Lung microvascular endothelial cell (primary cell): Measurements from ENCODE around the gene CEP89. TPM values are rescaled to one million over a fixed set of nuclear protein-coding genes. Genes with fewer than 3 reads are reported as not detected.
A peak's percentile ranks its signal among the peaks of the same experiment; 100 is the strongest.
"Not testable (repeated sequence)": the region's sequence is repeated elsewhere in the genome, so short reads cannot be mapped to it uniquely, and the experiment has no call there.

Experiments used
- DNase-seq, 2 donors: peaks; one replicate each; pipeline versions ENCODE4 v3.0.0 to v3.0.0-alpha.2; 2010; ENCODE audit warnings: low read depth in 2 of 2
- total RNA-seq: library from RNA; depleted of rRNA; stranded (reverse); fragments of >200 nt; gene quantifications from 2 replicates; pipeline ENCODE4 v1.2.1, GENCODE V29; 2014

Gene CEP89
- total RNA-seq, 1 donor from 2014 or later, result 6.3 TPM

DNA sequence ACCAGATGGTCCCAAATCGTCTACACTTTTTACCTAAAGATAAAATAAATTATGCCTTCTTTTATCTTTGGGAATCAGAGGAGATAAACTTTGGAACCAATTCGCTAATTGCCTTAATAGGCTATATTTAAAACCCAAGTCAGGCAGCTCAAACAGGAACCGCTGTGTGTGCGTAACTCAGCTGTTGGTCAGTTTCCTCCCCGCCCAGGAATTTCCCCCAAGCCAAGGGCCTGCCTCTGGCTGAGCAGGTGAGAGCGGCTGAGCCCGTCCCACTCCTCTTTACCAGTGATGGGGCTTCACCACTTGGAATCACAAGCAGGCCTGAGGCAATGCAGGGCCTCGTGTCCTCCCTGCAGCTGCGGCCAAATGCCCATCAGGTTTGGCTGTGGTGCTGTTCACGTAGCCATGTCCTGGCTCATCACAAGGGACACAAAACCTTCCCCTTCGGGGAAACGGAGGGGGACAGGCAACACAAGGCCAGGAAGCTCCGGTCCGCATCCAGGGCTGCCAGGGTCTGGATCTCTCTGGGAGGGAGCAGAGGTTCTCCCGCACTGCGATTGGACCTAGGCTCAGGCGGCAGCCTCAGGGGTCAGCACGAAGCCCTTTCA, 101.7 kb downstream of the CEP89 start:
- DNase-seq, result peak; percentile 19 to 23

- no peak for DNase-seq
Measured at GRCh38 chr19:32869369-32869965, 102.3 kb downstream of the CEP89 start, which contains the start of gene SLC7A9. Gene SLC7A9, minus strand, starts transcription at chr19:32869767. Its CDS starts 1,233 bp downstream, at chr19:32868534.

GRCh38 chr19:32868206-32868950, 103.4 kb downstream of the CEP89 start:
- no peak for DNase-seq

- not testable (repeated sequence) for DNase-seq
Measured at GRCh38 chr19:32867436-32867835, 104.3 kb downstream of the CEP89 start.

- DNase-seq, result no peak
Measured at GRCh38 chr19:32866564-32867265, 105.0 kb downstream of the CEP89 start.

DNA sequence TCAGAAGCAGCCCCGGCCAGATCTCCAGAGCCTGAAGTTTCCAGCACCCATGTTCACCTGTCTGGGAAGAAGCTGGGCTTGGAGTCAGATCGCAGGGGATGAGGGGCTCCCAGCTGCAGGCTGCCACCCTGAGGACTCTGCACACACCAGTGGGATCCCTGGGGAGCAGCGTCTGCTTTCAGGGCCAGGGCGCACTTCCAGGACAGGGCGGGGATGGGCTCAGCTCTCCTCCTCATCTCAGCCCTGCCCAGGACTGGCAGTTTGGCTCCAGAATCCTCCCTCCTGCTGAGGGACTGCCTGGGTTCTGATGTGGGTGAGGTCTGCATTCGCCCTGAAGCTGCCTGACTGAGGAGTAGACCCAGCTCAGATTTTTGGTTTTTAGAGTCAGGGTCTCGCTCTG, 105.7 kb downstream of the CEP89 start:
- DNase-seq, result no peak

DNA sequence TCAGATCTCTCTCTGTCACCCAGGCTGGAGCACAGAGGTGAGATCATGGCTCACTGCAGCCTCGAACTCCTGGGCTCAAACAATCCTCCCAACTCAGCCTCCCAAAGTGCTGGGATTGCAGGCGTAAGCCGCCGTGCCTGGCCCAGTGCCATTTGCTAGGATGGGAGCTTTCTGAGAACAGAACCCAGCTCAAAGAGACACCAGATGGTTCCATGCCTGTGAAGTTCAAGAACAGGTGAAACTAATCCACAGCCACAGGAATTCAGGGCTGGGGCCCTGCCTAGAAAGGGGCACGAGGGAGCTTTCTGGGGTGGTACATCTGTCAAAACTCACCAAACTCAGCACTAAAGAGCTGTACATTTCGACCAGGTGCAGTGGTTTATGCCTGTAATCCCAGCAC, 106.4 kb downstream of the CEP89 start:
- DNase-seq, result no peak

- DNase-seq, result no peak
Measured at GRCh38 chr19:32864318-32865007, 107.3 kb downstream of the CEP89 start.

DNA sequence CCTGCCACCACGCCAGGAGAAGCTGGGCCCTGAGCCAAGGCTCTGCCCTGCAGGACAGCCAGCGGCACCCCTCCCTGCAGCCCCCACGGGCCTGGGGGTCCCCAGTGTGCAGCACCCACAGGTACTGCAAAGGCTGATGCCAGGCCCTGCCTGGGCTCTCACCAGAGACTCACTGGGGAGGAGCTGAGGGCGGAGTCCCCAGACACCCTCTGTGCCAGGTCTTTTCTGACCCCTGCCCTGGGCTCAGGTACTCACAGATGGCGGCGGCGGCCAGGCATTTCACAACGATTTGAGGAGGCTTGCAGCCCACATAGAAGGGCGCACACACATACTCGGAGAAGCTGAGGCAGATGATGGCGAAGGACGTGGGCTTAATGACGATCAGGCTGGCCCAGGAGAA, 107.9 kb downstream of the CEP89 start:
- DNase-seq, result no peak

DNA sequence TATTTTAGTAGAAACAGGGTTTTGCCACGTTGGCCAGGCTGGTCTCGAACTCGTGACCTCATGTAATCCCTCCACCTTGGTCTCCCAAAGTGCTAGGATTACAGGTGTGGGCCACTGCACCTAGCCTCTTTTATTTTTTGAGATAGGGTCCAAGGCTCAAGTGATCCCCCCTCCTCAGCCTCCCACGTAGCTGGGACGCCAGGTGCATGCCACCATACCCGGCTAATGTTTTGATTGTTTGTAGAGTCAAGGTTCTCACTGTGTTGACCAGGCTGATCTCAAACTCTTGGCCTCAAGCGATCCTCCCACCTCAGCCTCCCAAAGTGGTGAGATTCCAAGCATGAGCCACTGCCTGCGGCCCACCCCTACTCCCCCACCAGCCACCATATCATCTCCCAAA, 108.5 kb downstream of the CEP89 start:
- DNase-seq, result no peak

GRCh38 chr19:32862741-32863140, 109.0 kb downstream of the CEP89 start:
- DNase-seq, result no peak

GRCh38 chr19:32862173-32862572, 109.6 kb downstream of the CEP89 start:
- DNase-seq, result no peak

DNA sequence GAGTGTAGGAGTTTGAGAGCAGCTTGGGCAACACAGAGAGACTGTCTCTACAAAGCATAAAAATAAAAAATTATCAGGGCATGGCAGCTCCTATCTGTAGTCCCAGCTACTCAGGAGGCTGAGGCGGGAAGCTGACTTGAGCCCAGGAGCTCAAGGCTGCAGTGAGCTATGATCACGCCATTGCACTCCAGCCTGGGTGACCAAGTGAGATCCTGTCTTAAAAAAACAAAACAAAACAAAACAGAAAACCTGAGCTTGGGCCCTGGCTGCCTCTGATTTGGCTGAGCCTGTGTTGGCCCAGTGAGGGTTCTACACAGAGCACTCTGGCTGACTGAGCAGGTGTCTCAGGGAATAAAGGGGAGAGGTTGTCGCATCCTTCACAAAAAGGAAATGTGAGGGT, 110.2 kb downstream of the CEP89 start:
- DNase-seq, result no peak

GRCh38 chr19:32859591-32859990, 112.2 kb downstream of the CEP89 start:
- no peak for DNase-seq

- no peak for DNase-seq
Measured at GRCh38 chr19:32858559-32858958, 113.2 kb downstream of the CEP89 start.

DNA sequence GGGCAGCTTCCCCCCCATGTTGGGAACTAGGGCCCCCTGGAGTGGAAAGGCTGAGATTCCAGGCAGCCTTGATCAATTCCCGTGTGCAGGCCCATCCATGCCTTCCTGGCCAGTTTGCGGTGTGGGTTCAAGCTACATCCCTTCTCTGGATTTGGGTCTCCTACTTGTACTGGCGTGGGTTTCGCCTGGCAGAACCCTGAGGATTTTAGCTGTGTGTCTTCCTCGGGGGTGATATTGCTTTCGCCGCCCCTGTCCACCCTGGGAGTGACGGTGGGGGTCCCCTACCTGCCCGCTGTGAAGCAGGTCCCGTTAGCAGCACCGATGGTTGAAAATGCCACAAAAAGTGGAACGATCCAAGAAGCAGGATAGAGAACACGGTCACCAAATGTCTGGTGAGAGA, 113.6 kb downstream of the CEP89 start:
- no peak for DNase-seq

- no peak for DNase-seq
Measured at GRCh38 chr19:32857584-32857983, 114.2 kb downstream of the CEP89 start.

DNA sequence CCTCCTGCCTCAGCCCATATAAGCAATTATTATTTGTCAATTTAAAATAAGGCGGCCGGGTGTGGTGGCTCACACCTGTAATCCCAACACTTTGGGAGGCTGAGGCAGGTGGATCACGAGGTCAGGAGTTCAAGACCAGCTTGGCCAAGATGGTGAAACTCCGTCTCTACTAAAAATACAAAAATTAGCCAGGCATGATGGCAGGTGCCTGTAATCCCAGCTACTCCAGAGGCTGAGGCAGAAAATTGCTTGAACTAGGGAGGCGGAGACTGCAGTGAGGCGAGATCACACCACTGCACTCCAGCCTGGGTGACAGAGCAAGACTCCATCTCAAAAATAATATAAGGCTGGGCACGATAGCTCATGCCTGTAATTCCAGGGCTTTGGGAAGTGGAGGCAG, 114.9 kb downstream of the CEP89 start:
- DNase-seq, result not testable (repeated sequence)

GRCh38 chr19:32852216-32852615, 119.5 kb downstream of the CEP89 start:
- DNase-seq, result no peak

DNA sequence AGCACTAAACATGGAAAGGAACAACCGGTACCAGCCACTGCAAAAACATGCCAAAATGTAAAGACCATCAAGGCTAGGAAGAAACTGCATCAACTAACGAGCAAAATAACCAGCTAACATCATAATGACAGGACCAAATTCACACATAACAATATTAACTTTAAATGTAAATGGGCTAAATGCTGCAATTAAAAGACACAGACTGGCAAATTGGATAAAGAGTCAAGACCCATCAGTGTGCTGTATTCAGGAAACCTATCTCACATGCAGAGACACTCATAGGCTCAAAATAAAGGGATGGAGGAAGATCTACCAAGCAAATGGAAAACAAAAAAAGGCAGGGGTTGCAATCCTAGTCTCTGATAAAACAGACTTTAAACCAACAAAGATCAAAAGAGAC, 123.7 kb downstream of the CEP89 start:
- not testable (repeated sequence) for DNase-seq

DNA sequence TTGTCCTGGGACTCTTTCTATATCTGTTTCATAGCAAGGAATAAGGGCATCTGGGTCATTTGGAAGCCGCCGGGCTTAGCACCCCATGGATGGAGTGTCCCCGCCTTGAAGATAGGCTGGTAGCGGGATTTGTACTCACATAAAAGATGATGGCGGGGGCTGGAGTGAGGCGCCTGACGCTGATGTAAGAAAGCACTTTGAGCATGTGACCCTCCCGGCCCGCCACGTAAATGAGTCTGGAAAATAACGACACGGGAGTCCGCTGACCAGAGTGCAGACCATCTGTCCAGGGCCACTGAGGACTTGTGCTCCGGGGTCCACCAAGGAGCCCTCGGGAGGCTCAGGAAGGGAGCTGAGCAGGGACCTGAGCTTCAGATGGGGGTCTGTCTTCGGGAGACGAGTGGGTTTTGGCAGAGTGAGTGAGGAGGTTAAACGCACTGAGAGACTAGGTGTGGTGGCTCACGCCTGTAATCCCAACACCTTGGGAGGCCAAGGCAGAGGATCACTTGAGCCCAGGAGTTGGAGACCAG, 128.0 kb downstream of the CEP89 start:
- no peak for DNase-seq
